H1 (cell line): Measurements from ENCODE around the gene DGUOK. TPM values are rescaled to one million over a fixed set of nuclear protein-coding genes. Genes with fewer than 3 reads are reported as not detected.

Experiments used
- ATF2 ChIP-seq: IDR thresholded peaks from 2 replicates; pipeline ENCODE4 v1.6.1; 2012; ENCODE audit warnings: low read length, inconsistent platforms
- polyA plus RNA-seq, 7 experiments: library from polyadenylated mRNA; depleted of rRNA in 3 of 7; stranded (reverse) in 5 of 7; unstranded in 2 of 7; fragments of >200 nt in 5 of 7; fragments of 200-250 nt in 2 of 7; gene quantifications; 1 replicate in 5 of 7; 2 replicates in 1 of 7; 4 replicates in 1 of 7; pipeline versions ENCODE4 v1.2.1 to v1.2.3, GENCODE V29; 2011 to 2013; ENCODE audit warnings: missing spikeins in 2 of 7, mixed read lengths in 2 of 7
- total RNA-seq: library from RNA; stranded (reverse); fragmentation: NEBNext Ultra II Directional; extraction: Animal tissue kit (Norgen Biotek cat#: 25700); gene quantifications from 2 replicates; pipeline ENCODE4 v1.2.1, GENCODE V29; 2021

DGUOK gene
- total and polyA plus RNA-seq, 2 of the 8 experiments (the other 6 are each of a cell fraction or from before 2014, with no cell fraction given), result 110 to 168 TPM

GRCh38 chr2:73891276-73891901 lies 35.3 kb upstream of the DGUOK start (continued):
- TF ChIP-seq ATF2, result no peak
